NT2/D1 (cell line): ENCODE results near the gene SMTNL2.

Experiments used
- DNase-seq: peaks from one replicate; pipeline ENCODE4 v3.0.0-alpha.2; 2011; ENCODE audit warnings: low read depth, low spot score
- H3K27me3 ChIP-seq: 2 replicates; pipeline ENCODE4 v1.6.0; 2011; ENCODE audit warnings: mild to moderate bottlenecking; ENCODE audit not compliant: insufficient read length, insufficient read depth
- H3K36me3 ChIP-seq: 2 replicates; pipeline ENCODE4 v1.6.1; 2011; ENCODE audit warnings: mild to moderate bottlenecking, low read length, mixed read lengths; ENCODE audit not compliant: insufficient read depth, insufficient read length
- H3K4me1 ChIP-seq: 2 replicates; pipeline ENCODE4 v1.5.1; 2011; ENCODE audit not compliant: insufficient read depth, insufficient read length
- H3K4me3 ChIP-seq: 2 replicates; pipeline ENCODE4 v1.5.1; 2011; ENCODE audit warnings: low read depth; ENCODE audit not compliant: insufficient read length
- H3K9ac ChIP-seq: 2 replicates; pipeline ENCODE4 v1.6.0; 2011; ENCODE audit warnings: low read depth; ENCODE audit not compliant: insufficient read length
- H3K9me3 ChIP-seq: 2 replicates; pipeline ENCODE4 v1.5.1; 2011; ENCODE audit warnings: mild to moderate bottlenecking, low read length; ENCODE audit not compliant: insufficient read depth
- SUZ12 ChIP-seq: IDR thresholded peaks from 2 replicates; pipeline ENCODE4 v1.6.1; 2011; ENCODE audit not compliant: insufficient read length, insufficient read depth; ENCODE audit errors: extremely low read depth
- YY1 ChIP-seq: IDR thresholded peaks from 2 replicates; pipeline ENCODE4 v1.6.1; 2011; ENCODE audit not compliant: insufficient read length, insufficient read depth
- ZNF274 ChIP-seq: IDR thresholded peaks from 2 replicates; pipeline ENCODE4 v1.6.1; 2011; ENCODE audit warnings: mild to moderate bottlenecking, low read depth, low read length

SMTNL2 gene

DNA sequence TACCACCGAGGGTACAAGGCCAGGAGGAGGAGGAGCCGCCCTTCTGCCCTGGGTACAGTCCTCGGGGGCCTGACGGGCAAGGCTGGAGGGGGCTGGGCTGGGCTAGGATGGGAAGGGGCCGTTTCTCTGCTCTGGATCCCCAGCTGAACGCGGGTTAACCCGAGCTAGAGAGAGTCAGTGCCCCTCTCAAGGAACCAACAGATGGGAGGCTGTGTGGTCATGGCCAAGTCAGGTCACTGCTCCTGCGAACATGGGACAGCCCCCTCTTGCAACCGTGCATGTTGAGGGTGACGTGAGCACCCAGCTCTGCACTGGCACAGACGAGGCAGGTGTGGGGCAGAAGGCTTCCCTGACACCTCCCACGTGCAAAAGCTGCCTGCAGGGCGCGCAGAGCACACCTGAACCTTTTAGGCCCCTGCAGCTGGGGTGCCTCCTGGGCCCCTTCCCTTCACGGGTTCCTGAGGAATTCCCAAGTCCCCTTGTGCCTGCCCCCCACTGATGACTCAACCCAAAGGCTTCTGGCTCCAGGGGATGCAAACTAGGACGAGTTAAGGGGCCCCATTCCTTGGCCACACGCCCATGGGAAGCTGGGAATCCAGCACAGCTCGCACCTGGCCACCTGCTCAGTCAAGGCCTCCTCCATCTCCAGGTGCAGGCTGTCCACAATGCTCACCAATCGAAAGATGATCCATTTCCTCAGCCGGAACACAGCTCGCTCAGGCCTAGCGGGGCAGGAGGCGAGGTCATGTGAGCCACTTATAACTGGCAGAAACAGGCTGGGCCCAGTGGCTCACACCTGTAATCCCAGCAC, 35.4 kb upstream of the SMTNL2 start:
- H3K27me3 ChIP-seq = no peaks in the 10 kb centered on the region
- H3K4me1 ChIP-seq = peaks cover 17% of the 10 kb centered on the region
- no peaks in the 10 kb centered on the region for H3K9me3 ChIP-seq
- TF ChIP-seq ZNF274 = no peak
- H3K4me3 ChIP-seq = no peak overlapping the region
- no peak for DNase-seq
- H3K36me3 ChIP-seq = peaks cover 90% of the 10 kb centered on the region
- no peak overlapping the region for H3K9ac ChIP-seq

DNA sequence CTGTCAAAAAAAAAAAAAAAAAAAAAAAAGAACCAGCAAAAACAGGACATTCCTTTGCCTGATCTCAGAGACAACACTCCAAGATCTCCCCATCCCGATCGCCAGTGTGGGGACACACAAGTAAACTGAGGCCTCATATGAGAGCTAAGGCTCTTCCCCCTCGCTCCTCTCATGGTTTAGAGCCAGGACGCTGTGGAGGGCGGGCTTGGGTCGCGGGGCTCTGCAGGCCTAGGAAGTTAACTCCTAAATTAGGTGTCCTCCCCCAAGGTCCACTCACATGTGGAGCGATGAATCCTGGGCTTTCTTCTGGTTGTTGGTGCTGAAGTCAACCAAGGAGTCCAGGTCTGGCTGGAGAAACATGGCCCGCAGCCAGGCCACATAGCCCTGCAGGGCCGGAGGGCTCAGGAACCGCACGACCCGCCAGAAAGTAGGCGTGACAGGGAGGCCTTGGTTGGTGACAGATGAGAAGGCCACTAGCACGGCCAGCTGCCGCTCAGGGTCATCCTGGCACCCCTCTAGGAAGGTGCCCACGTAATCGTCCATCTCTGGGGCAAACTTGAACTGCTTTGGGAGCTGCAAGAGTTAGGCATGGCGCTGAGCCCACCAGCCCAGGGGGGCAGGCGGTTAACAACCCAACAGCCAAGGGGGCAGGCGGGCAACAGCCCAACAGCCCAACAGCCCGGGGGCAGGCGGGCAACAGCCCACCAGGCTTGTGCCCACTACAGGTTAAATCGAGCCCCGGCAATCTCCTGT, 34.4 kb upstream of the SMTNL2 start:
- no peak for TF ChIP-seq ZNF274
- TF ChIP-seq YY1 = no peak
- TF ChIP-seq SUZ12 = no peak
- DNase-seq = no peak
- Histone ChIP-seq H3K4me3 (no peak overlapping the region), H3K4me1 (peaks cover 17% of the 10 kb centered on the region), H3K9ac (no peak overlapping the region), H3K36me3 (peaks cover 89% of the 10 kb centered on the region), H3K27me3 (no peaks in the 10 kb centered on the region), H3K9me3 (no peaks in the 10 kb centered on the region)

DNA sequence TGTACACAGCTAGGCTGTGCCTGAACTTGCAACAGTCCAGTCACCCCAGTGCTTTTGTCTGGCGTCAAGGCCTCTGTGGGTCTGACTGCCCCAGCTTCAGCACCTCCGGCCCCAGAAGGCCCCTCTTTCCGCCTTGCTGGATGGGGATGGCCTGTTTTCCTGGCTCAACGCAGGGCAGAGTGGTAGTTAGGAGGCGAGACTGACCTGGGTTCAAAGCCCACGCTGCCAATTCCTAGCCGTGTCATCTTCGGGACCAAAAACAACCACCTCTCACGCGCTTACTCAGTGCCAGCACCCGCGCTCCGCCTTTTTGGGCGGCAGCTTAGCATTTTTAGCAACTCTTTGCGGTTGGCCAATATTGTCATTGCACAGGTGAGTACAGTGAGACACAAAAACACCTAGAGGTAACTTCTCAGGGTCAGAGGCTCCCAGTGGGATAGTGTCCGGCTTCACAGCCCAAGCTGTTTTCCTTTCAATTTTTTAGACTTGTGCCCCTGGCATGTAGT, 33.7 kb upstream of the SMTNL2 start:
- peaks cover 84% of the 10 kb centered on the region for H3K36me3 ChIP-seq
- H3K9ac ChIP-seq = no peak overlapping the region
- TF ChIP-seq ZNF274 = no peak
- TF ChIP-seq SUZ12 = no peak
- no peak for TF ChIP-seq YY1
- H3K4me1 ChIP-seq = peaks cover 17% of the 10 kb centered on the region
- DNase-seq = no peak
- no peaks in the 10 kb centered on the region for H3K27me3 ChIP-seq
- no peaks in the 10 kb centered on the region for H3K9me3 ChIP-seq
- H3K4me3 ChIP-seq = no peak overlapping the region

DNA sequence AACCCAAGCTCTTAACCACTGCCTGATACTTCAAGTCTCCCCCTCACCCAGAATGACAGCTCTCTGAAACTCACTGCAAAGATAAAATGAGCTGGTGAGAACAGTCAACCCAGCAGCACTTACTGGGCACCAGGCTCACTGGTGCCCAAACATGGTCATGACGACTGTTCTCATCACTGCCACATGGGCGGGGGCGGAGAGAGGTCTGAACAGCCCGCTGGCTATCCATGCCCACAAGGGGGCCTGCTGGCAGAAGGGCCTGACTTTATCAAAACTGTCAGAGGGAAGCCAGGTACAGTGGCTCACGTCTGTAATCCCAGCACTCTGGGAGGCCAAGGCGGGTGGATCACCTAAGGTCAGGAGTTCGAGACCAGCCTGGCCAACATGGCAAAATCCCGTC, 33.2 kb upstream of the SMTNL2 start:
- H3K36me3 ChIP-seq = peaks cover 79% of the 10 kb centered on the region
- DNase-seq = no peak

DNA sequence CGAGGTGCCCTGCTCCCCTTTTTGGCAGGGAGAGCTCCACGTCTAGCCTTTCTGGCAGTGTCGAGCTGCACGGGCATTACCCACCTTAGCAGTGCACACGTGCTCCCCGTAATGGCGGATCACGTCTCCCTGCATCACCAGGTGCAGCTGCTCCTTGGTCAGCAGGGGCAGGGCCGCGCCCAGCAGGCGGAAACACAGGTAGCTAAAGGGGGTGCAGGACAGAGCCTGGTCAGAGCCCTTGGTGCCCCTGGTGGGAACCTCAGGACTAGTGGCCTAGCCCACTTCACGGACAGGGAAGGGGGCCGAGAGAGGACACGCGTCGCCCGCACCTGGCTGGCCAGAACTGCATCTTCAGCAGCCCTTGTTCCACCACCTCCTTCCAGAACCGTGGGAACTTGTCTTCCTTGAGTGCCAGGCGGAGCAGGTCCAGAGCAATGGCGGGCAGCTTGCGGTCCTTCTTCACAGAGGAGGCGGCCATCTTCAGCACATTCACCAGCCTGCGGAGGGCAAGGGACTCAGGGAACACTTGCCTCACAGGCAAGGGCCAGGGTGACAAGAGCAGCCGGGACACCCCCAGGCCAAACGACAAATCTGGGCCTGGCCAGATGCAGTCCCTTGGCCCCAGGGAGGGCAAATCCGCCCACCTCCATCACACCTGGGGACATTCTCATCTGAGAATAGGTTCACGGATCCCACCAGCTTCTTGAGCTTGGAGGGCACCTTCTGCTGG, 32.4 kb upstream of the SMTNL2 start:
- peaks cover 20% of the 10 kb centered on the region for H3K4me1 ChIP-seq
- DNase-seq = no peak
- H3K27me3 ChIP-seq = no peaks in the 10 kb centered on the region
- TF ChIP-seq SUZ12 (no peak), YY1 (no peak), ZNF274 (no peak)
- no peaks in the 10 kb centered on the region for H3K9me3 ChIP-seq
- peaks cover 73% of the 10 kb centered on the region for H3K36me3 ChIP-seq
- no peak overlapping the region for H3K4me3 ChIP-seq
- no peak overlapping the region for H3K9ac ChIP-seq

More for the DNA sequence above, 33.2 kb upstream of the SMTNL2 start:
- Histone ChIP-seq H3K9me3 (no peaks in the 10 kb centered on the region), H3K27me3 (no peaks in the 10 kb centered on the region), H3K9ac (no peak overlapping the region), H3K4me3 (no peak overlapping the region), H3K4me1 (peaks cover 20% of the 10 kb centered on the region)
- TF ChIP-seq YY1 = no peak
- TF ChIP-seq SUZ12 = no peak
- no peak for TF ChIP-seq ZNF274

DNA sequence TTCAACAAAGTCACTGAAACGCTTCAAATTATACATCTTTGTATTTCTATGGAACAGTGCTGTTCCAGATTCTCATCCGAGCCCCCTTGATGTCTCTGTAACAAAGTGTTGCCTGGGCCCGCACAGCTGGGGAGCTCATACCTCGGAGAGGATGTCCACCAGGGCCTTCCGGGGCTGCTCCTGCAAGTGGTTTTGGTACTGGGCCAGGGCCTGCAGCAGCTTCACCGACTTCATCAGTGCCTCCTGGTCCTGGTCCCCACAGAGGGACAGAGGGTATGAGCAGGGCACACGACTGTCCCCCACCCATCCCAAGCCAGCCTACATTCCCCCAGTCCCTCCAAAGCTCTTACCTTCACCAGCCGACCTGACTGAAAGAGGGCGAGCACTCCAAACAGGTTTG, 30.7 kb upstream of the SMTNL2 start:
- Histone ChIP-seq H3K27me3 (no peaks in the 10 kb centered on the region), H3K4me1 (peaks cover 19% of the 10 kb centered on the region), H3K9me3 (no peaks in the 10 kb centered on the region), H3K4me3 (peak overlapping the region; percentile 79), H3K36me3 (peaks cover 55% of the 10 kb centered on the region), H3K9ac (peak overlapping the region; percentile 84)
- DNase-seq = no peak
- TF ChIP-seq SUZ12 = no peak
- TF ChIP-seq ZNF274 = no peak
- TF ChIP-seq YY1 = no peak
